Left renal cortex interstitium (tissue), 4 donors: ENCODE results near the gene OR2Z1. TPM values are rescaled to one million over a fixed set of nuclear protein-coding genes. Genes with fewer than 3 reads are reported as not detected.

Experiments used
- DNase-seq, 4 donors: peaks; one replicate each; pipeline ENCODE4 v3.0.0-alpha.2; 2013; ENCODE audit warnings: low read depth in 4 of 4, low spot score in 2 of 4, missing footprints in 1 of 4
- polyA plus RNA-seq, 4 donors: library from polyadenylated mRNA; unstranded; fragments of 120-200 nt; gene quantifications; one replicate each; pipeline ENCODE4 v1.2.1, GENCODE V29; 2013; ENCODE audit not compliant: insufficient read length in 4 of 4

The OR2Z1 gene
- not detected for polyA plus RNA-seq

GRCh38 chr19:8721334-8721733 lies at the start of gene OR2Z1:
Gene OR2Z1 (plus strand): TSS chr19:8721634. CDS start chr19:8731029, 9,395 bp downstream.
- DNase-seq = no peak

- no peak for DNase-seq
Observed at GRCh38 chr19:8673276-8673891, 48.0 kb upstream of the OR2Z1 start.

- DNase-seq = no peak
Observed at GRCh38 chr19:8675066-8675465, 46.4 kb upstream of the OR2Z1 start.

- no peak for DNase-seq
Observed at GRCh38 chr19:8678244-8678807, 43.1 kb upstream of the OR2Z1 start.

- DNase-seq = no peak
Observed at GRCh38 chr19:8680676-8681344, 40.6 kb upstream of the OR2Z1 start.

- no peak for DNase-seq
Observed at GRCh38 chr19:8681345-8682029, 39.9 kb upstream of the OR2Z1 start.

GRCh38 chr19:8682472-8682871 lies 39.0 kb upstream of the OR2Z1 start:
- DNase-seq = no peak

- DNase-seq = no peak
Observed at GRCh38 chr19:8682931-8683330, 38.5 kb upstream of the OR2Z1 start.

GRCh38 chr19:8684001-8684902 lies 37.2 kb upstream of the OR2Z1 start:
- no peak for DNase-seq

GRCh38 chr19:8686549-8686948 lies 34.9 kb upstream of the OR2Z1 start:
- DNase-seq = no peak

GRCh38 chr19:8688930-8689329 lies 32.5 kb upstream of the OR2Z1 start:
- no peak for DNase-seq

GRCh38 chr19:8690753-8691539 lies 30.5 kb upstream of the OR2Z1 start:
- DNase-seq = no peak

GRCh38 chr19:8695501-8695900 lies 25.9 kb upstream of the OR2Z1 start:
- DNase-seq = no peak

- DNase-seq = no peak
Observed at GRCh38 chr19:8695911-8696310, 25.5 kb upstream of the OR2Z1 start.

GRCh38 chr19:8696993-8697392 lies 24.4 kb upstream of the OR2Z1 start:
- DNase-seq = no peak

GRCh38 chr19:8697671-8698432 lies 23.6 kb upstream of the OR2Z1 start:
- DNase-seq = no peak

- no peak for DNase-seq
Observed at GRCh38 chr19:8698433-8699063, 22.9 kb upstream of the OR2Z1 start, which contains the start of gene ACTL9. Gene ACTL9 (minus strand): TSS chr19:8698795. CDS start chr19:8698701, 94 bp downstream.

- DNase-seq = no peak
Observed at GRCh38 chr19:8699908-8700307, 21.5 kb upstream of the OR2Z1 start.
